ENCODE measurements around the gene NOL12.

The NOL12 gene

DNA sequence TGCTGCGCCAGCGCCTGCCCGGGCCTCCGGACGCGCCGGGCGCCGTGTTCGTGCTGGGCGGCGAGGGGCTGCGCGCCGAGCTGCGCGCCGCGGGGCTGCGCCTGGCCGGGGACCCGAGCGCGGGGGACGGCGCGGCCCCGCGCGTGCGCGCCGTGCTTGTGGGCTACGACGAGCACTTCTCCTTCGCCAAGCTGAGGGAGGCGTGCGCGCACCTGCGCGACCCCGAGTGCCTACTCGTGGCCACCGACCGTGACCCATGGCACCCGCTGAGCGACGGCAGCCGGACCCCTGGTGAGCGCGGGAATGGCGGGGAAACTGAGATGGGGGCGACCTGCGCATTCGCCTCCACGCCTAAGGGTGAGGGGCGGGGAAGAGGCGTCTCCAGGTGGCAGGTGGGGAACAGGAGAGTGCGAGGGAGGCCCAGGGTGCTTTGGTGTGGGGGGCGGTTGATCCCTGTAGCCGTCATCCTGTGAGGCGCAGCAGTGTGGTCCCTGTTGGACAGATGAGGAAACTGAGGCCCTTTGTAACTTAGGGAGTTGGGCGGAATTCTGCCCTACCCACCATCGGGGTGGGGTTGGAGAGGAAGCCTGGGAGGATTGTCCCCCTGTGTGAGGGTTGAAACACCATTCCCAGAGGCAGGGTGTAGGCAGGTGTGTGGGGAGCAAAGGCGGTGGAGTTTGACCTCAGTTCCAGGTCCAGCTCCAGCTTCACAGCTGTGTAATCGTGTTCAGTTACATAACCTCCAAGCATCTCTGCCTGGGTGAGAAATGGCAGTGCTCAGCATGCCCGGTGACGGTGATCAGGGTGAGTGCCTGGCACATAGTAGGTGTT, 26.9 kb upstream of the NOL12 start:
- H3K9ac ChIP-seq (ENCODE audit: low read depth, low read length) = peak overlapping the region; percentile 92
- peak overlapping the region; percentile 97 for H3K4me2 ChIP-seq (ENCODE audit: insufficient read depth, low read length)
- peak overlapping the region; percentile 57 to 99 for H3K4me3 ChIP-seq (ENCODE audit: low read depth in 1 of 2, low read length in 2 of 2)
- H3K27me3 ChIP-seq (ENCODE audit: insufficient read depth, low read length, poor library complexity) = no peaks in the 10 kb centered on the region
- TF ChIP-seq EZH2 (IDR thresholded peaks at IDR 0.05; ENCODE audit: borderline replicate concordance, low read depth, low read length, severe bottlenecking) = no peak
- TF ChIP-seq, protein P1, sequence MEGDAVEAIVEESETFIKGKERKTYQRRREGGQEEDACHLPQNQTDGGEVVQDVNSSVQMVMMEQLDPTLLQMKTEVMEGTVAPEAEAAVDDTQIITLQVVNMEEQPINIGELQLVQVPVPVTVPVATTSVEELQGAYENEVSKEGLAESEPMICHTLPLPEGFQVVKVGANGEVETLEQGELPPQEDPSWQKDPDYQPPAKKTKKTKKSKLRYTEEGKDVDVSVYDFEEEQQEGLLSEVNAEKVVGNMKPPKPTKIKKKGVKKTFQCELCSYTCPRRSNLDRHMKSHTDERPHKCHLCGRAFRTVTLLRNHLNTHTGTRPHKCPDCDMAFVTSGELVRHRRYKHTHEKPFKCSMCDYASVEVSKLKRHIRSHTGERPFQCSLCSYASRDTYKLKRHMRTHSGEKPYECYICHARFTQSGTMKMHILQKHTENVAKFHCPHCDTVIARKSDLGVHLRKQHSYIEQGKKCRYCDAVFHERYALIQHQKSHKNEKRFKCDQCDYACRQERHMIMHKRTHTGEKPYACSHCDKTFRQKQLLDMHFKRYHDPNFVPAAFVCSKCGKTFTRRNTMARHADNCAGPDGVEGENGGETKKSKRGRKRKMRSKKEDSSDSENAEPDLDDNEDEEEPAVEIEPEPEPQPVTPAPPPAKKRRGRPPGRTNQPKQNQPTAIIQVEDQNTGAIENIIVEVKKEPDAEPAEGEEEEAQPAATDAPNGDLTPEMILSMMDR (IDR thresholded peaks at IDR 0.05; ENCODE audit: borderline replicate concordance, extremely low read depth, low read length, poor library complexity, severe bottlenecking) = no peak
- H3K27ac ChIP-seq (ENCODE audit: low read length) = peak overlapping the region; percentile 88
- H3K9me3 ChIP-seq (ENCODE audit: insufficient read depth, low read length, severe bottlenecking) = no peaks in the 10 kb centered on the region
- H4K20me1 ChIP-seq (ENCODE audit: insufficient read depth, low read length) = peaks cover 43% of the 10 kb centered on the region
- peaks cover 62% of the 10 kb centered on the region for H3K79me2 ChIP-seq (ENCODE audit: insufficient read depth, low read length)
- DNase-seq = peak; percentile 60
- H2AFZ ChIP-seq (ENCODE audit: low read depth, low read length) = peak overlapping the region; percentile 77
- no peak for ATAC-seq (ENCODE audit: insufficient read depth, low read depth)
- peaks cover 45% of the 10 kb centered on the region for H3K4me1 ChIP-seq (ENCODE audit: insufficient read depth, low read length)
- H3K36me3 ChIP-seq (ENCODE audit: insufficient read depth, low read length) = peaks cover 37% of the 10 kb centered on the region

DNA sequence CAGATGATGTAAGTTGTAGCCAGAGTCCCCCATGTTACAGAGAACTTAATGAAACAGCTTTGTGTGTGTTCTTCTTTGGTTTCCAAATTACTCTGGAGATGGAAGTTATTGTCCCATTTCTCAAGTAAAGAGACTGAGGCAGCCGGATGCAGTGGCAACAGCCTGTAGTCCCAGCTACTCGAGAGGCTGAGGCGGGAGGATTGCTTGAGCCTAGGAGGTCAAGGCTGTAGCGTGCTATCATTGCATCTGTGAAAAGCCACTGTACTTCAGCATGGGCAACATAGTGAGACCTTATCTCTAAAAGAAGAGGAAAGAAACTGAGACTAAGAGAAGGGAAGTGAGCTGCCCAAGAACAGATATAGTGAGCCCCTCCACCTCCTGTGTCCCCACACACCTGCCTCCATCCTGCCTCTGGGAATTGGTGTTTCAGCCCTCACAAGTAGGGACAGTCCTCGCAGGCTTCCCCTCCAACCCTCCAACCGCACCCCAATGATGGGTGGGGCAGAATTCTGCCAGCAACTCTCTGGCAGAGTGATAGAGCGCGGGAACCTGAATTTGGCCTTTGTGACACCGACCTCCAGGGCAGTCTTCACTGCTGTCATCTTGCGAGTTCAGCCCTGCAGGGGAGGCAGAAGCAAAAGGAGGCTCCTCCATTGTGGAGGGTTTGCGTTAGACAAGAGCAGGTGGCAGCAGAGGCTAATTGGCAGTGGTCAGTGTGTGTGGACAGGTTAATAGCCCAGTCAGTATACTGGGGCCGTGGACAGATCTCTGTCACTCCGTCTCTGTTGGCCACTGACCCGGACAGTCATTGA, 26.0 kb upstream of the NOL12 start:
- Histone ChIP-seq H3K27ac (ENCODE audit: low read length) (peak overlapping the region; percentile 88), H3K4me3 (ENCODE audit: low read depth in 1 of 2, low read length in 2 of 2) (peak overlapping the region; percentile 57 to 99; a peak in 3 of 4 replicates), H3K36me3 (ENCODE audit: insufficient read depth, low read length) (peaks cover 45% of the 10 kb centered on the region), H3K9me3 (ENCODE audit: insufficient read depth, low read length, severe bottlenecking) (no peaks in the 10 kb centered on the region), H3K9ac (ENCODE audit: low read depth, low read length) (peak overlapping the region; percentile 92), H2AFZ (ENCODE audit: low read depth, low read length) (no peak overlapping the region), H3K79me2 (ENCODE audit: insufficient read depth, low read length) (peaks cover 70% of the 10 kb centered on the region), H3K27me3 (ENCODE audit: insufficient read depth, low read length, poor library complexity) (no peaks in the 10 kb centered on the region), H4K20me1 (ENCODE audit: insufficient read depth, low read length) (peaks cover 51% of the 10 kb centered on the region), H3K4me1 (ENCODE audit: insufficient read depth, low read length) (peaks cover 45% of the 10 kb centered on the region), H3K4me2 (ENCODE audit: insufficient read depth, low read length) (peak overlapping the region; percentile 97)
- DNase-seq (no peak), ATAC-seq (ENCODE audit: insufficient read depth, low read depth) (no peak)
- TF ChIP-seq, protein P1 (IDR thresholded peaks at IDR 0.05; ENCODE audit: borderline replicate concordance, extremely low read depth, low read length, poor library complexity, severe bottlenecking) = no peak
- TF ChIP-seq EZH2 (IDR thresholded peaks at IDR 0.05; ENCODE audit: borderline replicate concordance, low read depth, low read length, severe bottlenecking) = no peak

DNA sequence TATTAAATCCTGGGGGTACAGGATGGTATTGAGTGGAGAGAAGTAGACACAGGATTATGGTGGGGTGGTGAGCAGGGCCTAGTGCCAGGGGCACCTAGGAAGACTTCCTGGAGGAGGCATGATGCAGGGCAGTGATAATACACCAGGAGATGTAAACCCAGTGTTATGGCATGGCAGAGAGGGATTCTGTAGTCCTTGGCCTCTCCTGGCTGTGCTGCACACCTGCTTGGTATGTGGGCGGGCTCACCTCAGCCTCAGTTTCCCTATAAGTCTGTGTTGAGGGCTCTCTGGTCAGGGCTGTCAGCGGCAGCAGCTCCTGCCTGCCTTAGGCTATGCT, 25.5 kb upstream of the NOL12 start:
- TF ChIP-seq, protein P1 (IDR thresholded peaks at IDR 0.05; ENCODE audit: borderline replicate concordance, extremely low read depth, low read length, poor library complexity, severe bottlenecking) = no peak
- no peak for TF ChIP-seq EZH2 (IDR thresholded peaks at IDR 0.05; ENCODE audit: borderline replicate concordance, low read depth, low read length, severe bottlenecking)
- H3K9me3 ChIP-seq (ENCODE audit: insufficient read depth, low read length, severe bottlenecking) = no peaks in the 10 kb centered on the region
- H3K4me2 ChIP-seq (ENCODE audit: insufficient read depth, low read length) = peak overlapping the region; percentile 97
- peak overlapping the region; percentile 92 for H3K9ac ChIP-seq (ENCODE audit: low read depth, low read length)
- H3K4me1 ChIP-seq (ENCODE audit: insufficient read depth, low read length) = peaks cover 45% of the 10 kb centered on the region
- peak overlapping the region in 1 of 2 experiments; percentile 99; a peak in 2 of 4 replicates for H3K4me3 ChIP-seq (ENCODE audit: low read depth in 1 of 2, low read length in 2 of 2)
- ATAC-seq (ENCODE audit: insufficient read depth, low read depth) (no peak), DNase-seq (no peak)
- peaks cover 57% of the 10 kb centered on the region for H4K20me1 ChIP-seq (ENCODE audit: insufficient read depth, low read length)
- H2AFZ ChIP-seq (ENCODE audit: low read depth, low read length) = no peak overlapping the region
- peaks cover 76% of the 10 kb centered on the region for H3K79me2 ChIP-seq (ENCODE audit: insufficient read depth, low read length)
- peaks cover 51% of the 10 kb centered on the region for H3K36me3 ChIP-seq (ENCODE audit: insufficient read depth, low read length)
- H3K27me3 ChIP-seq (ENCODE audit: insufficient read depth, low read length, poor library complexity) = no peaks in the 10 kb centered on the region
- peak overlapping the region; percentile 6 for H3K27ac ChIP-seq (ENCODE audit: low read length)

Measured in DND-41 (cell line).